DOHH2 (cell line): ENCODE data around the gene JAG2.

ENCODE experiments used
- EZH2phosphoT487 ChIP-seq: fragments of 200-600 bp; sonication (generic); IDR thresholded peaks from 2 replicates; pipeline ENCODE4 v1.6.1; 2017; ENCODE audit warnings: borderline replicate concordance, mild to moderate bottlenecking, antibody characterized with exemption, low read length, moderate library complexity, mixed read lengths
- TF ChIP-seq, protein P1 (sequence below): fragments of 200-600 bp; sonication (generic); IDR thresholded peaks from one replicate; pipeline ENCODE4 v1.5.1; 2014; ENCODE audit warnings: antibody characterized with exemption, mild to moderate bottlenecking, low read depth, low read length; ENCODE audit not compliant: poor library complexity, severe bottlenecking

DNA sequence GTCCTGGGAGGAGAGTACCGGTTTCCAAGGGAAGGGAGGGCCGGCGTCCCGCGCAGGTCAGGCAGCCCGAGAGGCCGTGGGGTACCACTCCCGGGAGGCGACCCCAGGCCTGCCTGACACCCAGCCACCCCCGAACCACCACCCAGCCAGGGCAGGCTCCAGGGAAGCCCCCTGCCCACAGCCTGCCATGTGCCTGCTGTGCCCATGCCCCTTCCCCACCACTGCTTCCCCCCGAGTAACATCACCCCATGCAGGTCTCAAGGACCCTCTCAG, 10.2 kb upstream of the JAG2 start:
- TF ChIP-seq, protein P1, sequence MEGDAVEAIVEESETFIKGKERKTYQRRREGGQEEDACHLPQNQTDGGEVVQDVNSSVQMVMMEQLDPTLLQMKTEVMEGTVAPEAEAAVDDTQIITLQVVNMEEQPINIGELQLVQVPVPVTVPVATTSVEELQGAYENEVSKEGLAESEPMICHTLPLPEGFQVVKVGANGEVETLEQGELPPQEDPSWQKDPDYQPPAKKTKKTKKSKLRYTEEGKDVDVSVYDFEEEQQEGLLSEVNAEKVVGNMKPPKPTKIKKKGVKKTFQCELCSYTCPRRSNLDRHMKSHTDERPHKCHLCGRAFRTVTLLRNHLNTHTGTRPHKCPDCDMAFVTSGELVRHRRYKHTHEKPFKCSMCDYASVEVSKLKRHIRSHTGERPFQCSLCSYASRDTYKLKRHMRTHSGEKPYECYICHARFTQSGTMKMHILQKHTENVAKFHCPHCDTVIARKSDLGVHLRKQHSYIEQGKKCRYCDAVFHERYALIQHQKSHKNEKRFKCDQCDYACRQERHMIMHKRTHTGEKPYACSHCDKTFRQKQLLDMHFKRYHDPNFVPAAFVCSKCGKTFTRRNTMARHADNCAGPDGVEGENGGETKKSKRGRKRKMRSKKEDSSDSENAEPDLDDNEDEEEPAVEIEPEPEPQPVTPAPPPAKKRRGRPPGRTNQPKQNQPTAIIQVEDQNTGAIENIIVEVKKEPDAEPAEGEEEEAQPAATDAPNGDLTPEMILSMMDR = no peak
- TF ChIP-seq EZH2phosphoT487 = no peak
